H1 (cell line): Measurements from ENCODE around the gene RASEF. TPM values are rescaled to one million over a fixed set of nuclear protein-coding genes. Genes with fewer than 3 reads are reported as not detected.

Experiments
- CTCF ChIA-PET: fragments of 300-600 bp; sonication (Branson Sonifier 250); formaldehyde crosslinking; loops from one replicate; lab custom pipeline; 2021; ENCODE audit not compliant: partially characterized antibody; lab: Charles Lee
- POLR2A ChIA-PET: fragments of 300-600 bp; sonication (Branson Sonifier 250); formaldehyde crosslinking; loops from one replicate; lab custom pipeline; 2021; ENCODE audit warnings: inconsistent platforms; ENCODE audit not compliant: partially characterized antibody; lab: Charles Lee
- DNase-seq, 2 experiments: peaks; one replicate each; pipeline versions ENCODE4 v3.0.0 to v3.0.0-alpha.2; 2010 to 2022; ENCODE audit warnings: low spot score in 2 of 2, low read depth in 1 of 2, mixed read lengths in 1 of 2
- FAIRE-seq: peaks from 2 replicates; lab custom pipeline; 2011; peaks lifted over from hg19 to GRCh38; lab: Jason Lieb, UNC
- H2AFZ ChIP-seq: 2 replicates; pipeline ENCODE4 v1.8.1; 2012; ENCODE audit warnings: low read length, inconsistent platforms
- H2AK5ac ChIP-seq: 2 replicates; pipeline ENCODE4 v1.6.1; 2013; ENCODE audit warnings: low read depth, low read length
- H2BK120ac ChIP-seq: replicated peaks from 2 replicates; pipeline ENCODE3; 2013; ENCODE audit warnings: low read depth, low read length, inconsistent platforms
- H2BK12ac ChIP-seq: 2 replicates; pipeline ENCODE4 v1.6.1; 2013; ENCODE audit warnings: low read depth, low read length
- H2BK15ac ChIP-seq: 2 replicates; pipeline ENCODE4 v1.6.1; 2013; ENCODE audit warnings: low read length
- H2BK20ac ChIP-seq: 2 replicates; pipeline ENCODE4 v1.6.1; 2013; ENCODE audit warnings: low read length
- H2BK5ac ChIP-seq: 2 replicates; pipeline ENCODE4 v1.6.1; 2013; ENCODE audit warnings: low read depth, low read length
- H3K14ac ChIP-seq: 2 replicates; pipeline ENCODE4 v1.6.1; 2013; ENCODE audit warnings: inconsistent platforms; ENCODE audit not compliant: insufficient read length
- H3K18ac ChIP-seq: 2 replicates; pipeline ENCODE4 v1.6.1; 2013; ENCODE audit warnings: low read length; ENCODE audit errors: extremely low read depth
- H3K23ac ChIP-seq: 2 replicates; pipeline ENCODE4 v1.6.1; 2013; ENCODE audit warnings: inconsistent platforms; ENCODE audit not compliant: insufficient read length
- H3K23me2 ChIP-seq: 2 replicates; pipeline ENCODE4 v1.6.1; 2013; ENCODE audit warnings: low read depth, low read length
- H3K27ac ChIP-seq: 2 replicates; pipeline ENCODE4 v1.6.1; 2011; ENCODE audit warnings: low read depth, low read length, inconsistent platforms
- H3K27me3 ChIP-seq, 4 experiments: replicated peaks in 1 of 4; 1 replicate in 1 of 4; 2 replicates in 3 of 4; pipeline versions ENCODE4 v1.6.1 to v1.8.1; 2011 to 2013; ENCODE audit warnings: low read length in 3 of 4, mild to moderate bottlenecking in 3 of 4, inconsistent platforms in 2 of 4, mixed read lengths in 2 of 4, moderate library complexity in 1 of 4; ENCODE audit not compliant: control insufficient read depth in 3 of 4, insufficient read depth in 3 of 4; ENCODE audit errors: extremely low read depth in 1 of 4
- H3K36me3 ChIP-seq, 4 experiments: 2 replicates each; pipeline versions ENCODE4 v1.6.1 to v1.8.1; 2011 to 2013; ENCODE audit warnings: mild to moderate bottlenecking in 4 of 4, low read length in 3 of 4, moderate library complexity in 2 of 4, control low read depth in 1 of 4, inconsistent platforms in 1 of 4; ENCODE audit not compliant: insufficient read depth in 4 of 4, control insufficient read depth in 2 of 4
- H3K4ac ChIP-seq: replicated peaks from 2 replicates; pipeline ENCODE3; 2013; ENCODE audit warnings: low read length, low read depth, mixed read lengths, inconsistent platforms; ENCODE audit not compliant: insufficient read length
- H3K4me1 ChIP-seq, 4 experiments: replicated peaks in 1 of 4; 1 replicate in 1 of 4; 2 replicates in 3 of 4; pipeline versions ENCODE4 v1.6.1 to v1.8.1; 2011 to 2013; ENCODE audit warnings: low read length in 3 of 4, inconsistent platforms in 2 of 4, mixed read lengths in 1 of 4; ENCODE audit not compliant: insufficient read depth in 4 of 4, control insufficient read depth in 3 of 4
- H3K4me2 ChIP-seq, 2 experiments: 2 replicates each; pipeline versions ENCODE4 v1.6.1 to v1.8.1; 2011 to 2013; ENCODE audit warnings: low read depth in 2 of 2, low read length in 2 of 2, control low read depth in 1 of 2, inconsistent platforms in 1 of 2, mild to moderate bottlenecking in 1 of 2; ENCODE audit not compliant: insufficient read depth in 1 of 2
- H3K4me3 ChIP-seq, 4 experiments: fragments of 200-600, 300-600 bp in 1 of 4; sonication (generic), shearing (Covaris generic), sonication (Bioruptor Twin) in 1 of 4; 2 replicates each; pipeline versions ENCODE4 v1.5.1 to v1.8.1; 2011 to 2016; ENCODE audit warnings: low read length in 4 of 4, low read depth in 3 of 4, control low read depth in 2 of 4, inconsistent platforms in 2 of 4, mild to moderate bottlenecking in 2 of 4, mixed read lengths in 1 of 4, moderate library complexity in 1 of 4; ENCODE audit not compliant: insufficient read depth in 2 of 4; ENCODE audit errors: extremely low read depth in 1 of 4
- H3K56ac ChIP-seq: replicated peaks from 2 replicates; pipeline ENCODE3; 2013; ENCODE audit warnings: low read depth, mild to moderate bottlenecking, mixed read lengths, low read length, inconsistent platforms; ENCODE audit not compliant: insufficient read length
- H3K79me1 ChIP-seq: 2 replicates; pipeline ENCODE4 v1.6.1; 2013; ENCODE audit warnings: low read depth, low read length, control low read depth
- H3K79me2 ChIP-seq, 2 experiments: 2 replicates each; pipeline versions ENCODE4 v1.6.1 to v1.8.1; 2012 to 2013; ENCODE audit warnings: low read length in 2 of 2, mild to moderate bottlenecking in 2 of 2, inconsistent platforms in 1 of 2; ENCODE audit not compliant: insufficient read depth in 2 of 2, control insufficient read depth in 1 of 2
- H3K9ac ChIP-seq, 4 experiments: replicated peaks in 1 of 4; 1 replicate in 1 of 4; 2 replicates in 3 of 4; pipeline versions ENCODE4 v1.6.1 to v1.8.1; 2011 to 2013; ENCODE audit warnings: low read depth in 3 of 4, low read length in 3 of 4, control low read depth in 2 of 4, mild to moderate bottlenecking in 2 of 4, moderate library complexity in 2 of 4, inconsistent platforms in 1 of 4; ENCODE audit errors: extremely low read depth in 1 of 4
- H3K9me3 ChIP-seq, 2 experiments: 2 replicates each; pipeline versions ENCODE4 v1.6.1 to v1.8.1; 2012 to 2013; ENCODE audit warnings: mild to moderate bottlenecking in 2 of 2, moderate library complexity in 2 of 2, control low read depth in 1 of 2, inconsistent platforms in 1 of 2, low read depth in 1 of 2, low read length in 1 of 2, mixed read lengths in 1 of 2; ENCODE audit not compliant: insufficient read depth in 2 of 2
- H4K20me1 ChIP-seq, 2 experiments: replicated peaks in 1 of 2; 2 replicates each; pipeline versions ENCODE3 to v1.8.1; 2011 to 2013; ENCODE audit warnings: inconsistent platforms in 2 of 2, low read length in 2 of 2, mild to moderate bottlenecking in 1 of 2; ENCODE audit not compliant: insufficient read depth in 2 of 2, control insufficient read depth in 1 of 2
- H4K5ac ChIP-seq: 2 replicates; pipeline ENCODE4 v1.6.1; 2013; ENCODE audit warnings: low read length, low read depth, mixed read lengths, inconsistent platforms; ENCODE audit not compliant: insufficient read length
- H4K8ac ChIP-seq: 2 replicates; pipeline ENCODE4 v1.8.0; 2013; ENCODE audit warnings: mild to moderate bottlenecking, moderate library complexity, low read length, inconsistent platforms; ENCODE audit not compliant: insufficient read depth; ENCODE audit errors: extremely low read depth
- H4K91ac ChIP-seq: replicated peaks from 2 replicates; pipeline ENCODE3; 2013; ENCODE audit warnings: low read length, mixed read lengths, inconsistent platforms; ENCODE audit not compliant: insufficient read length
- KDM5A ChIP-seq: fragments of 200-600 bp; IDR thresholded peaks from 2 replicates; pipeline ENCODE4 v1.7.1; 2012; ENCODE audit warnings: mild to moderate bottlenecking, low read length, inconsistent platforms, mixed read lengths
- NRF1 ChIP-seq: IDR thresholded peaks from 2 replicates; pipeline ENCODE4 v1.6.1; 2011; ENCODE audit warnings: mild to moderate bottlenecking, low read depth, low read length, improper control_type of control experiment
- RFX5 ChIP-seq: IDR thresholded peaks from 2 replicates; pipeline ENCODE4 v1.6.1; 2011; ENCODE audit warnings: low read depth, low read length, improper control_type of control experiment, borderline replicate concordance
- RNF2 ChIP-seq: fragments of 200-900, 300-1000 bp; sonication (generic); IDR thresholded peaks from 2 replicates; pipeline ENCODE4 v1.7.1; 2016; ENCODE audit warnings: borderline replicate concordance, low read depth, mild to moderate bottlenecking, antibody characterized with exemption, low read length; ENCODE audit not compliant: poor library complexity, severe bottlenecking; ENCODE audit errors: missing control alignments
- RXRA ChIP-seq: IDR thresholded peaks from 2 replicates; pipeline ENCODE4 v1.6.1; 2011; ENCODE audit warnings: low read depth, mild to moderate bottlenecking, low read length, moderate library complexity; ENCODE audit not compliant: insufficient read depth
- TAF1 ChIP-seq: IDR thresholded peaks from 2 replicates; pipeline ENCODE4 v1.6.1; 2011; ENCODE audit warnings: mild to moderate bottlenecking, low read depth, low read length
- TAF7 ChIP-seq: optimal IDR thresholded peaks from 2 replicates; pipeline ENCODE3; 2011; ENCODE audit warnings: low read depth, mild to moderate bottlenecking, inconsistent platforms, low read length, moderate library complexity, borderline replicate concordance
- WGBS, 2 experiments: shearing (Covaris generic) in 1 of 2; methylation state at CpG; one replicate each; pipeline versions ENCODE4 v1.1.6 to v1.1.7; 2013 to 2015; ENCODE audit warnings: low lambda C conversion rate in 2 of 2, mixed read lengths in 2 of 2, inconsistent platforms in 1 of 2, low coverage in 1 of 2, missing lambda C conversion rate in 1 of 2; ENCODE audit not compliant: insufficient replicate concordance in 2 of 2, insufficient coverage in 1 of 2, insufficient read length in 1 of 2; ENCODE audit errors: extremely low coverage in 1 of 2, missing lambda C conversion rate in 1 of 2; 5-methylcytosine and 5-hydroxymethylcytosine counted together
- polyA plus RNA-seq, 7 experiments: library from polyadenylated mRNA; depleted of rRNA in 3 of 7; stranded (reverse) in 5 of 7; unstranded in 2 of 7; fragments of >200 nt in 5 of 7; fragments of 200-250 nt in 2 of 7; gene quantifications; 1 replicate in 5 of 7; 2 replicates in 1 of 7; 4 replicates in 1 of 7; pipeline versions ENCODE4 v1.2.1 to v1.2.3, GENCODE V29; 2011 to 2013; ENCODE audit warnings: missing spikeins in 2 of 7, mixed read lengths in 2 of 7
- total RNA-seq: library from RNA; stranded (reverse); fragmentation: NEBNext Ultra II Directional; extraction: Animal tissue kit (Norgen Biotek cat#: 25700); gene quantifications from 2 replicates; pipeline ENCODE4 v1.2.1, GENCODE V29; 2021
- TF ChIP-seq, protein P1 (sequence below): IDR thresholded peaks from 2 replicates; pipeline ENCODE4 v1.6.1; 2012; ENCODE audit warnings: low read length, inconsistent platforms
- TF ChIP-seq, protein P2 (sequence below): IDR thresholded peaks from 2 replicates; pipeline ENCODE4 v1.6.1; 2011; ENCODE audit warnings: low read depth, mild to moderate bottlenecking, low read length; ENCODE audit not compliant: insufficient read depth
- TF ChIP-seq, protein P3 (sequence below): IDR thresholded peaks from 2 replicates; pipeline ENCODE4 v1.6.1; 2011; ENCODE audit warnings: low read length, improper control_type of control experiment

RASEF gene
- total and polyA plus RNA-seq, 2 of the 8 experiments (the other 6 are each of a cell fraction or from before 2014, with no cell fraction given): 1.1 to 4.6 TPM

DNA sequence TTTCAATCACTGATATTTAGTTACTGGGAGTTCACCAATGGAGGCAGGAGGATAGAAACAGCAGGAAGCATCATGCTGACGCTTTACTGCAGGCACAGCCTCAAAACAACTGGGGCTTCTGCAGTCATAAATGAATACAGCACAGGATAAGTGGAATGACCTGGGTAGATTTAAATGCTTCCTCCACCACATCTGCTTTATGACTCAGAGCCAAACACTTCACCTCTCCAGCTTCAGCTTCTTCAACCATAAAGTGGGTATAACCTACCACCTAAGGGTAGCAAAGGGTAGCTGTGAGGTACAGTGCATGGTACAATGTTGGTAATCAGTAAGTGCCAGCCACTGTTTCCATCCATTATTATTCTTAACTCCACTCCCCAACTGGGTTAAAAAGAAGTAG, 28.4 kb downstream of the RASEF start:
- Histone ChIP-seq H3K56ac (no peak overlapping the region), H3K23ac (no peak overlapping the region), H3K79me1 (no peaks in the 10 kb centered on the region), H2AK5ac (no peak overlapping the region), H3K4me2 (no peak overlapping the region), H3K4ac (no peak overlapping the region), H2BK5ac (no peak overlapping the region), H2AFZ (no peak overlapping the region), H3K79me2 (no peaks in the 10 kb centered on the region), H3K4me1 (no peaks in the 10 kb centered on the region; a peak in 1 of 7 replicates), H4K91ac (no peak overlapping the region), H3K9me3 (0 out of 4 replicates have a peak, but pooled peaks cover 0 to 2% of the 10 kb centered on the region in 2 experiments), H3K18ac (no peak overlapping the region), H4K8ac (no peak overlapping the region), H2BK20ac (no peak overlapping the region), H3K14ac (no peak overlapping the region), H2BK15ac (no peak overlapping the region), H3K9ac (no peak overlapping the region), H3K23me2 (no peaks in the 10 kb centered on the region), H3K27me3 (no peaks in the 10 kb centered on the region), H3K36me3 (no peaks in the 10 kb centered on the region), H2BK120ac (no peak overlapping the region), H3K27ac (no peak overlapping the region), H4K20me1 (no peaks in the 10 kb centered on the region), H3K4me3 (no peak overlapping the region), H2BK12ac (no peak overlapping the region), H4K5ac (no peak overlapping the region)
- 100% methylated on average over 1 of the region's 1 CpG; no CpG with 5 or more reads in 1 of the 2 experiments for WGBS, 2 experiments
- no peak for DNase-seq
- no peak for FAIRE-seq
- ChIA-PET POLR2A (no interaction called here), CTCF (no interaction called here)
- TF ChIP-seq RXRA: no peak
- TF ChIP-seq TAF7: no peak
- TF ChIP-seq, protein P1, sequence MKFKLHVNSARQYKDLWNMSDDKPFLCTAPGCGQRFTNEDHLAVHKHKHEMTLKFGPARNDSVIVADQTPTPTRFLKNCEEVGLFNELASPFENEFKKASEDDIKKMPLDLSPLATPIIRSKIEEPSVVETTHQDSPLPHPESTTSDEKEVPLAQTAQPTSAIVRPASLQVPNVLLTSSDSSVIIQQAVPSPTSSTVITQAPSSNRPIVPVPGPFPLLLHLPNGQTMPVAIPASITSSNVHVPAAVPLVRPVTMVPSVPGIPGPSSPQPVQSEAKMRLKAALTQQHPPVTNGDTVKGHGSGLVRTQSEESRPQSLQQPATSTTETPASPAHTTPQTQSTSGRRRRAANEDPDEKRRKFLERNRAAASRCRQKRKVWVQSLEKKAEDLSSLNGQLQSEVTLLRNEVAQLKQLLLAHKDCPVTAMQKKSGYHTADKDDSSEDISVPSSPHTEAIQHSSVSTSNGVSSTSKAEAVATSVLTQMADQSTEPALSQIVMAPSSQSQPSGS: no peak
- TF ChIP-seq TAF1: no peak
- TF ChIP-seq, protein P2, sequence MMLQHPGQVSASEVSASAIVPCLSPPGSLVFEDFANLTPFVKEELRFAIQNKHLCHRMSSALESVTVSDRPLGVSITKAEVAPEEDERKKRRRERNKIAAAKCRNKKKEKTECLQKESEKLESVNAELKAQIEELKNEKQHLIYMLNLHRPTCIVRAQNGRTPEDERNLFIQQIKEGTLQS: no peak
- TF ChIP-seq RFX5: no peak
- TF ChIP-seq, protein P3, sequence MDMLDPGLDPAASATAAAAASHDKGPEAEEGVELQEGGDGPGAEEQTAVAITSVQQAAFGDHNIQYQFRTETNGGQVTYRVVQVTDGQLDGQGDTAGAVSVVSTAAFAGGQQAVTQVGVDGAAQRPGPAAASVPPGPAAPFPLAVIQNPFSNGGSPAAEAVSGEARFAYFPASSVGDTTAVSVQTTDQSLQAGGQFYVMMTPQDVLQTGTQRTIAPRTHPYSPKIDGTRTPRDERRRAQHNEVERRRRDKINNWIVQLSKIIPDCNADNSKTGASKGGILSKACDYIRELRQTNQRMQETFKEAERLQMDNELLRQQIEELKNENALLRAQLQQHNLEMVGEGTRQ: no peak
- TF ChIP-seq KDM5A: no peak
- TF ChIP-seq RNF2: no peak
- TF ChIP-seq NRF1: no peak
